HG02938 (cell line): ENCODE data around the gene SPC24.
"Not testable (repeated sequence)": the region's sequence is repeated elsewhere in the genome, so short reads cannot be mapped to it uniquely, and the experiment has no call there.

ENCODE experiments used
- ATAC-seq: cut with Tn5 transposase; IDR thresholded peaks from one replicate; pipeline ENCODE4 v1.9.1; 2021; ENCODE audit warnings: mild to moderate bottlenecking, moderate library complexity; ENCODE audit not compliant: unreplicated experiment

SPC24 gene

GRCh38 chr19:11131471-11131870, 24.1 kb downstream of the SPC24 start:
- ATAC-seq = no peak

- ATAC-seq = no peak
These were observed 24.6 kb downstream of the SPC24 start for GRCh38 chr19:11130824-11131455.

GRCh38 chr19:11127905-11128304, 27.7 kb downstream of the SPC24 start:
- ATAC-seq = no peak

- no peak for ATAC-seq
These were observed 29.4 kb downstream of the SPC24 start for GRCh38 chr19:11125994-11126685.

GRCh38 chr19:11124157-11124556, 31.4 kb downstream of the SPC24 start:
- ATAC-seq = not testable (repeated sequence)

- ATAC-seq = no peak
These were observed 32.5 kb downstream of the SPC24 start for GRCh38 chr19:11123114-11123513.

- not testable (repeated sequence) for ATAC-seq
These were observed 33.6 kb downstream of the SPC24 start for GRCh38 chr19:11121963-11122362.

GRCh38 chr19:11116507-11116906, 39.1 kb downstream of the SPC24 start:
- no peak for ATAC-seq

GRCh38 chr19:11115895-11116446, 39.6 kb downstream of the SPC24 start:
- ATAC-seq = no peak

- no peak for ATAC-seq
These were observed 40.5 kb downstream of the SPC24 start for GRCh38 chr19:11115042-11115441.

- no peak for ATAC-seq
These were observed 42.4 kb downstream of the SPC24 start for GRCh38 chr19:11113140-11113708.

- ATAC-seq = no peak
These were observed 43.8 kb downstream of the SPC24 start for GRCh38 chr19:11111771-11112144.

- ATAC-seq = no peak
These were observed 44.3 kb downstream of the SPC24 start for GRCh38 chr19:11111117-11111770.

GRCh38 chr19:11108746-11109145, 46.8 kb downstream of the SPC24 start:
- no peak for ATAC-seq

- no peak for ATAC-seq
These were observed 49.1 kb downstream of the SPC24 start for GRCh38 chr19:11106477-11106876.

- no peak for ATAC-seq
These were observed 50.5 kb downstream of the SPC24 start for GRCh38 chr19:11105014-11105636.

GRCh38 chr19:11103667-11104066, 51.9 kb downstream of the SPC24 start:
- not testable (repeated sequence) for ATAC-seq

GRCh38 chr19:11102944-11103343, 52.6 kb downstream of the SPC24 start:
- no peak for ATAC-seq

- no peak for ATAC-seq
These were observed 54.5 kb downstream of the SPC24 start for GRCh38 chr19:11101057-11101456.

- ATAC-seq = no peak
These were observed 55.5 kb downstream of the SPC24 start for GRCh38 chr19:11100049-11100448.

GRCh38 chr19:11098861-11099260, 56.7 kb downstream of the SPC24 start:
- no peak for ATAC-seq
